RPMI7951 (cell line): ENCODE data around the gene OR6C2. TPM values are rescaled to one million over a fixed set of nuclear protein-coding genes. Genes with fewer than 3 reads are reported as not detected.
"Not testable (repeated sequence)": the region's sequence is repeated elsewhere in the genome, so short reads cannot be mapped to it uniquely, and the experiment has no call there.

Experiments used
- DNase-seq: peaks from one replicate; pipeline ENCODE4 v3.0.0-alpha.2; 2012; ENCODE audit warnings: low read depth
- total RNA-seq: library from RNA; depleted of rRNA; stranded (reverse); fragments of >200 nt; shearing (Covaris generic); gene quantifications from 2 replicates; pipeline ENCODE4 v1.2.3, GENCODE V29; 2014; rRNA removed

Gene OR6C2
- not detected in 2 replicates for total RNA-seq

GRCh38 chr12:55443776-55444175 lies at the start of gene OR6C2:
Gene OR6C2 (plus strand): TSS chr12:55444076. CDS start chr12:55452214, 8,138 bp downstream.
- no peak for DNase-seq

GRCh38 chr12:55396326-55396725 lies 47.5 kb upstream of the OR6C2 start:
- no peak for DNase-seq

GRCh38 chr12:55400229-55400628 lies 43.6 kb upstream of the OR6C2 start, which contains the start of gene OR6C65:
Gene OR6C65 (plus strand): TSS chr12:55400529. CDS start chr12:55400529, 0 bp downstream.
- DNase-seq, result no peak

GRCh38 chr12:55407866-55408265 lies 36.0 kb upstream of the OR6C2 start:
- DNase-seq, result no peak

- DNase-seq, result not testable (repeated sequence)
These were observed 34.7 kb upstream of the OR6C2 start for GRCh38 chr12:55409133-55409532.

- DNase-seq, result not testable (repeated sequence)
These were observed 31.7 kb upstream of the OR6C2 start for GRCh38 chr12:55412138-55412537.

- DNase-seq, result not testable (repeated sequence)
These were observed 30.1 kb upstream of the OR6C2 start for GRCh38 chr12:55413498-55414388.

GRCh38 chr12:55414396-55414823 lies 29.5 kb upstream of the OR6C2 start:
- not testable (repeated sequence) for DNase-seq

- not testable (repeated sequence) for DNase-seq
These were observed 29.0 kb upstream of the OR6C2 start for GRCh38 chr12:55414889-55415288.

- DNase-seq, result no peak
These were observed 26.9 kb upstream of the OR6C2 start for GRCh38 chr12:55416961-55417360.

- DNase-seq, result no peak
These were observed 23.4 kb upstream of the OR6C2 start for GRCh38 chr12:55420307-55420962.

- DNase-seq, result no peak
These were observed 17.9 kb upstream of the OR6C2 start, which contains the start of gene OR6C76 for GRCh38 chr12:55425954-55426353. Gene OR6C76 (plus strand): TSS chr12:55426254. CDS start chr12:55426254, 0 bp downstream.

- DNase-seq, result no peak
These were observed 15.3 kb upstream of the OR6C2 start for GRCh38 chr12:55428331-55429243.

GRCh38 chr12:55441233-55441632 lies 2.6 kb upstream of the OR6C2 start:
- DNase-seq, result not testable (repeated sequence)

GRCh38 chr12:55445357-55445756 lies 1.5 kb downstream of the OR6C2 start:
- no peak for DNase-seq

GRCh38 chr12:55446326-55446725 lies 2.5 kb downstream of the OR6C2 start:
- no peak for DNase-seq

GRCh38 chr12:55448825-55449224 lies 4.9 kb downstream of the OR6C2 start:
- no peak for DNase-seq

- not testable (repeated sequence) for DNase-seq
These were observed 21.1 kb downstream of the OR6C2 start for GRCh38 chr12:55464926-55465325.

- no peak for DNase-seq
These were observed 24.0 kb downstream of the OR6C2 start for GRCh38 chr12:55467836-55468235.

- DNase-seq, result no peak
These were observed 25.4 kb downstream of the OR6C2 start for GRCh38 chr12:55469291-55469690.

- DNase-seq, result peak; percentile 58
These were observed 26.4 kb downstream of the OR6C2 start, which contains the start of gene OR6C70 for GRCh38 chr12:55470088-55470829. Gene OR6C70 (minus strand): TSS chr12:55470138. CDS start chr12:55470138, 0 bp downstream.
